ENCODE results near the gene ASXL2. TPM values are rescaled to one million over a fixed set of nuclear protein-coding genes. Genes with fewer than 3 reads are reported as not detected.

Gene ASXL2
- total and polyA plus RNA-seq, 5 experiments from 2014 or later, result 7.6 to 62.2 (median 11.2) TPM

- no peak overlapping the region for H3K4me3 Mint-ChIP-seq
- POLR2A ChIA-PET, result no interaction called here
- no peak for DNase-seq
- H3K36me3 Mint-ChIP-seq, result peaks cover 0 to 35% (median 14%) of the 10 kb centered on the region in 3 donors
- no peaks in the 10 kb centered on the region for H3K27me3 Mint-ChIP-seq
- no peaks in the 10 kb centered on the region for H3K9me3 Mint-ChIP-seq
- ATAC-seq, result no peak
- peak overlapping the region in 4 of 10 donors; percentile 20 to 63 (median 42) for H3K27ac Mint-ChIP-seq
- peaks cover 9 to 24% (median 21%) of the 10 kb centered on the region in 4 donors for H3K4me1 Mint-ChIP-seq
Measured at GRCh38 chr2:25738383-25739343, 139.6 kb downstream of the ASXL2 start.

GRCh38 chr2:25736899-25737515, 141.3 kb downstream of the ASXL2 start:
- POLR2A ChIA-PET, result no interaction called here
- H3K27ac Mint-ChIP-seq, result peak overlapping the region in 1 of 10 donors; percentile 3

GRCh38 chr2:25735835-25736234, 142.5 kb downstream of the ASXL2 start:
- peak overlapping the region in 1 of 10 donors; percentile 8 for H3K27ac Mint-ChIP-seq
- H3K27me3 Mint-ChIP-seq, result no peaks in the 10 kb centered on the region
- H3K9me3 Mint-ChIP-seq, result no peaks in the 10 kb centered on the region
- no peak overlapping the region for H3K4me3 Mint-ChIP-seq
- H3K36me3 Mint-ChIP-seq, result peaks cover 0 to 8% (median 5%) of the 10 kb centered on the region in 3 donors
- POLR2A ChIA-PET, result interaction anchor here (1.1 kb wide), 1 partner anchor 10 kb away, joined by 3 read pairs; no protein-coding TSS in a partner anchor
- ATAC-seq (no peak), DNase-seq (no peak)
- peaks cover 0 to 4% (median 3%) of the 10 kb centered on the region in 4 donors for H3K4me1 Mint-ChIP-seq

More at GRCh38 chr2:25736899-25737515, 141.3 kb downstream of the ASXL2 start:
- peaks cover 0 to 18% (median 7%) of the 10 kb centered on the region in 3 donors for H3K36me3 Mint-ChIP-seq
- ATAC-seq, result no peak
- DNase-seq, result no peak
- no peaks in the 10 kb centered on the region for H3K27me3 Mint-ChIP-seq
- H3K4me1 Mint-ChIP-seq, result peaks cover 0 to 9% (median 6%) of the 10 kb centered on the region in 4 donors
- no peaks in the 10 kb centered on the region for H3K9me3 Mint-ChIP-seq
- H3K4me3 Mint-ChIP-seq, result no peak overlapping the region

GRCh38 chr2:25728559-25728958, 149.7 kb downstream of the ASXL2 start:
- POLR2A ChIA-PET, result no interaction called here

GRCh38 chr2:25726522-25726921, 151.8 kb downstream of the ASXL2 start:
- DNase-seq (no peak), ATAC-seq (no peak)
- Mint-ChIP-seq H3K4me3 (no peak overlapping the region), H3K27me3 (peaks cover 0 to 7% (median 2%) of the 10 kb centered on the region in 5 donors), H3K36me3 (no peaks in the 10 kb centered on the region), H3K27ac (no peak overlapping the region), H3K9me3 (no peaks in the 10 kb centered on the region), H3K4me1 (peaks cover 0 to 2% (median 0%) of the 10 kb centered on the region in 4 donors)
- POLR2A ChIA-PET, result interaction anchor here (0.5 to 1.0 kb wide), 2 partner anchors 9 to 117 kb away, joined by 3 to 5 read pairs; no protein-coding TSS in a partner anchor

More at GRCh38 chr2:25728559-25728958, 149.7 kb downstream of the ASXL2 start:
- ATAC-seq, result no peak
- Mint-ChIP-seq H3K27me3 (peaks cover 0 to 2% (median 0%) of the 10 kb centered on the region in 5 donors), H3K4me1 (peaks cover 0 to 2% (median 0%) of the 10 kb centered on the region in 4 donors), H3K27ac (no peak overlapping the region), H3K9me3 (no peaks in the 10 kb centered on the region), H3K36me3 (no peaks in the 10 kb centered on the region), H3K4me3 (no peak overlapping the region)
- no peak for DNase-seq

DNA sequence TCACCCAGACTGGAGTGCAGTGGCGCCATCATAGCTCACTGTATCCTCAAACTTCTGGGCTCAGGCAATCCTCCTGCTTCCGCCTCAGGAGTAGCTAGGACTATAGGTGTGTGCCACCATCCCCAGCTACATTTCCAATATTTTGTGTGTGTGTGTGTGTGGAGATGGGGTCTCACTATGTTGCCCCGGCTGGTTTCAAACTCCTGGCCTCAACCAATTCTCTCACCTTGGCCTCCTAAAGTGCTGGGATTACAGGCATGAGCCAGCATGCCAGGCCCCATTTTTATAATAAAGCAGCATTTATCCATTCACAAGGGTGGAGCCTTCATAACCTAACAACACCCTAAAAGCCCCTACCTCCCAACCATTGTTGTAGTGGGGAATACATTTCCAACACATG, 152.4 kb downstream of the ASXL2 start:
- no peaks in the 10 kb centered on the region for H3K36me3 Mint-ChIP-seq
- no peaks in the 10 kb centered on the region for H3K9me3 Mint-ChIP-seq
- POLR2A ChIA-PET, result interaction anchor here (1.0 kb wide), 1 partner anchor 9 kb away, joined by 3 read pairs; no protein-coding TSS in a partner anchor
- no peak overlapping the region for H3K4me3 Mint-ChIP-seq
- peaks cover 0 to 9% (median 4%) of the 10 kb centered on the region in 5 donors for H3K27me3 Mint-ChIP-seq
- peak overlapping the region in 1 of 10 donors; percentile 65 for H3K27ac Mint-ChIP-seq
- DNase-seq (no peak), ATAC-seq (no peak)
- peaks cover 0 to 2% (median 0%) of the 10 kb centered on the region in 4 donors for H3K4me1 Mint-ChIP-seq

DNA sequence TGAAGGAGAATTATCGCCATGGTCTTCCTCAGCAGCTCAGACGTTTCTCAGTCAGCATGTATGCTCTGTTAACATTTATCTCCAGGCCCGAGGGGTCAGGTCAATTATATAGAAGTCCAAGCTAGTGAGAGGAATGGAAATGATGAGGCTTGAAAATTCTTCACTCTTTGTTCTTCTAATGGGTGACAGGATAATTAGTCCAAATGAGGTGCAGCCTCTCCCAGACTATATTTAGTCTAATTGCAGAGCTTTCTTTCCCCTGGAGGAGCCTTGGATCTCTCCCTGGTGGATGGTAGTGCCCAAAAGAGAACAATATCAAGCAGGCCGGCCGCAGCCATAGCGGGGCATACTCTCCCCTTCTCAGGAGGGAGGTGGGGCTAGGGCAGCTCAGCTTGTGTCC, 153.5 kb downstream of the ASXL2 start:
- H3K27ac Mint-ChIP-seq, result no peak overlapping the region
- no peaks in the 10 kb centered on the region for H3K9me3 Mint-ChIP-seq
- H3K4me3 Mint-ChIP-seq, result no peak overlapping the region
- H3K4me1 Mint-ChIP-seq, result peaks cover 0 to 2% (median 2%) of the 10 kb centered on the region in 4 donors
- DNase-seq, result no peak
- H3K36me3 Mint-ChIP-seq, result no peaks in the 10 kb centered on the region
- POLR2A ChIA-PET, result interaction anchor here (0.7 kb wide), 1 partner anchor 495 kb away, joined by 6 read pairs; no protein-coding TSS in a partner anchor
- ATAC-seq, result no peak
- peaks cover 0 to 14% (median 5%) of the 10 kb centered on the region in 5 donors for H3K27me3 Mint-ChIP-seq

DNA sequence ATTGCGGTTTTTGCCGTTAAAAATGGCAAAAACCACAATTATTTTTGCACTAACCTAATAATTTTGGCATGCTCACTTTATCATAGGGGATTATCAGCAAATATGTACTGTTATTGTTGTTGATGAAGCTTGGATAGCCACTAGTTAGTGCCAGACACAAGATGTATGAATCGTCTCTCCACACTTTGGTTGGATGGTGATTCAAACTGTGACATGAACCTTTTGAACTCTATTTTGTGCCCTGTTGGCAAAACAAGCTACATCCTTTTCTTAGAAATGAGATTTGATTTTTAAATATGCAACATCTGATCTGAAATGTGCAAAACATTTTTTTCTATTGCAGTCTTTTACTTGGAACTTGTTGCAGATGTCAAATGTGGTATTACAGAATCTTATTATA, 156.1 kb downstream of the ASXL2 start:
- Mint-ChIP-seq H3K27ac (no peak overlapping the region), H3K27me3 (peaks cover 0 to 25% (median 7%) of the 10 kb centered on the region in 5 donors), H3K9me3 (no peaks in the 10 kb centered on the region), H3K36me3 (no peaks in the 10 kb centered on the region), H3K4me3 (no peak overlapping the region), H3K4me1 (peaks cover 2 to 12% (median 6%) of the 10 kb centered on the region in 4 donors)
- POLR2A ChIA-PET, result interaction anchor here (0.7 kb wide), 1 partner anchor 1335 kb away, joined by 3 read pairs; no protein-coding TSS in a partner anchor
- DNase-seq, result no peak
- ATAC-seq, result no peak

- ATAC-seq (no peak), DNase-seq (no peak)
- peaks cover 0 to 25% (median 7%) of the 10 kb centered on the region in 5 donors for H3K27me3 Mint-ChIP-seq
- no peaks in the 10 kb centered on the region for H3K36me3 Mint-ChIP-seq
- H3K4me1 Mint-ChIP-seq, result peaks cover 2 to 12% (median 6%) of the 10 kb centered on the region in 4 donors
- H3K4me3 Mint-ChIP-seq, result no peak overlapping the region
- H3K9me3 Mint-ChIP-seq, result no peaks in the 10 kb centered on the region
- H3K27ac Mint-ChIP-seq, result no peak overlapping the region
- POLR2A ChIA-PET, result no interaction called here
Measured at GRCh38 chr2:25720575-25720974, 157.7 kb downstream of the ASXL2 start.

DNA sequence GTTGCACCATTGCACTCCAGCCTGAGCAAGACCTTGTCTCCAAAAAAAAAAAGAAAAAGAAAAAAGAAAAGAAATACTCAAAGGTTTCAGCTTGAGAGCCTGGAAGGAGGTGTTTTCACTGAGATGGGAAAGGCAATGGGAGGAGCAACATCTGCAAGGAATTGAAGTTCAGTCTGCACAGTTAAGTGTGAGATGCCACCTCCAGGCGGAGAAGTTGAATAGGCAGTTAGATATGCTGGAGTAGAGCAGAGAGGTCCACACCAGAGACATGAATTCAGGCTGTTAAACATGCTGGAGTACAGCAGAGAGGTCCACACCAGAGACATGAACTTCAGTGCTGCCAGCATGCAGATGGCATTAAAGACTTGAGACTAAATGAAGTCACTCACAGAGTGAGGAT, 163.5 kb downstream of the ASXL2 start:
- peaks cover 0 to 3% (median 0%) of the 10 kb centered on the region in 9 donors for H3K9me3 Mint-ChIP-seq
- no peak overlapping the region for H3K27ac Mint-ChIP-seq
- peaks cover 1 to 32% (median 11%) of the 10 kb centered on the region in 5 donors for H3K27me3 Mint-ChIP-seq
- POLR2A ChIA-PET, result no interaction called here
- H3K4me1 Mint-ChIP-seq, result peaks cover 10 to 22% (median 18%) of the 10 kb centered on the region in 4 donors
- H3K4me3 Mint-ChIP-seq, result no peak overlapping the region
- peaks cover 0 to 4% (median 0%) of the 10 kb centered on the region in 3 donors for H3K36me3 Mint-ChIP-seq
- no peak for DNase-seq
- ATAC-seq, result no peak

DNA sequence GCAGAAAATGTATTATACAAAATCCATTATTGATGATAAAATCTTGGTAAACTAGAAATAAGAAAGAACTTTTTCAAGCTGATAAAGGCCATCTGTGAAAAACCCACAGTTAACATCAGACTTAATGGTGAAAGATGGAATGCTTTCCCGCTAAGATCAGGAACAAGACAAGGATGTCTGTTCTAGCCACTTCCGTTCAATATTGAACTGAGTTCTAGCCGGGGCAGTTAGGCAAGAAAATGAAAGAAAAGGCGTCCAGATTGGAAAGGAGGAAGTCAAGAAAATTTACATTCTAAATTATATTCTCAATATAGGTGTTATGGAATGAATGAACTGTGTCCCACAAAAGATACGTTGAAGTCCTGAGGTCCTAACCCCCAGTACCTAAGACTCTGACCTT, 165.8 kb downstream of the ASXL2 start:
- peak overlapping the region in 3 of 10 donors; percentile 47 to 79 (median 69) for H3K4me3 Mint-ChIP-seq
- peaks cover 0 to 3% (median 0%) of the 10 kb centered on the region in 9 donors for H3K9me3 Mint-ChIP-seq
- H3K4me1 Mint-ChIP-seq, result peaks cover 6 to 18% (median 11%) of the 10 kb centered on the region in 4 donors
- no peak overlapping the region for H3K27ac Mint-ChIP-seq
- peaks cover 5 to 43% (median 20%) of the 10 kb centered on the region in 5 donors for H3K27me3 Mint-ChIP-seq
- POLR2A ChIA-PET, result no interaction called here
- ATAC-seq (no peak), DNase-seq (no peak)
- H3K36me3 Mint-ChIP-seq, result peaks cover 2 to 4% (median 4%) of the 10 kb centered on the region in 3 donors

DNA sequence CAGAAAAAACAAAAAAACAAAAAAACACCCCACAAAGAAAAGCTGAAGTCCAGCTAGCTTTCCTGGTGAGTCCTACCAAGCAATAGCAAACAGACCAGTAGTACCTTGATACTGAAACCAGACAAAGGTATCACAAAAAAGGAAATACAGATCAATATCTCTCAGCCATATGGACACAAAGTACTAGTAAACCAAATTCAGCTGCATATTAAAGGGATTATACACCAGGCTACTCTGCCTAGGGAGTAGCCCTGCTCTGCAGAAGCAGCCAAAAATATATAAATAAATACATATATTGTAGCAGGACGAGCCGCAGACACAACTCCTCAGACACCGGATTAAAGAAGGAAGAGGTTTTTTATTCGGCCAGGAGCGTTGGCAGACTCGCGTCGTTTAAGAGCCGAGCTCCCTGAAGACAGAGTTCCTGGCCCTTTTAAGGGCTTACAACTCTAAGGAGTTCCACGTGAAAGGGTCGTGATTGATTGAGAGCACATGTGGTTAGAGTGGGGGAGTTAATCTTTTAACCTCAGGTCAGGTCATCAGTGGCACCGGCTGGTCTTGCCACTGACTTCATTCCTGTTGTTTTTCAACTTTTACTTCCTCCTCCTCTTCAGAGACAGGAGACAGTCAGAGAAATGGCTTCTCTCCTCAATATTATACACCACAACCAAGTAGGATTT, 166.5 kb downstream of the ASXL2 start:
- peaks cover 6 to 18% (median 11%) of the 10 kb centered on the region in 4 donors for H3K4me1 Mint-ChIP-seq
- H3K9me3 Mint-ChIP-seq, result peaks cover 0 to 3% (median 0%) of the 10 kb centered on the region in 9 donors
- H3K4me3 Mint-ChIP-seq, result peak overlapping the region; percentile 47 to 80 (median 74)
- POLR2A ChIA-PET, result no interaction called here
- ATAC-seq (peak in 1 of 2 donors; percentile 14), DNase-seq (no peak)
- peaks cover 5 to 44% (median 20%) of the 10 kb centered on the region in 5 donors for H3K27me3 Mint-ChIP-seq
- peaks cover 2 to 4% (median 4%) of the 10 kb centered on the region in 3 donors for H3K36me3 Mint-ChIP-seq
- H3K27ac Mint-ChIP-seq, result peak overlapping the region in 3 of 10 donors; percentile 34 to 73 (median 37)
